Right lobe of liver (tissue), 4 donors: ENCODE measurements around the gene PGC.

Experiments used
- POLR2A ChIP-seq: fragments of 450-650 bp; IDR thresholded peaks from one replicate; pipeline ENCODE4 v1.6.1; 2017; ENCODE audit warnings: antibody characterized with exemption, mild to moderate bottlenecking
- TF ChIP-seq, protein P1 (sequence below), 4 donors: fragments of 200-600 bp in 3 of 4; fragments of 450-650 bp in 1 of 4; IDR thresholded peaks; one replicate each; pipeline versions ENCODE4 v1.5.1 to v1.8.0; 2016 to 2022; ENCODE audit warnings: antibody characterized with exemption in 4 of 4, mild to moderate bottlenecking in 2 of 4
- donor health status: DM: no; HTN: no; CAD: no.
- donor health status: DM: no; HTN: no; CAD: no.
- donor health status: DM: no; HTN: yes; CAD: no.

GRCh38 chr6:41736800-41737555 lies 10.2 kb downstream of the PGC start:
- TF ChIP-seq, protein P1, sequence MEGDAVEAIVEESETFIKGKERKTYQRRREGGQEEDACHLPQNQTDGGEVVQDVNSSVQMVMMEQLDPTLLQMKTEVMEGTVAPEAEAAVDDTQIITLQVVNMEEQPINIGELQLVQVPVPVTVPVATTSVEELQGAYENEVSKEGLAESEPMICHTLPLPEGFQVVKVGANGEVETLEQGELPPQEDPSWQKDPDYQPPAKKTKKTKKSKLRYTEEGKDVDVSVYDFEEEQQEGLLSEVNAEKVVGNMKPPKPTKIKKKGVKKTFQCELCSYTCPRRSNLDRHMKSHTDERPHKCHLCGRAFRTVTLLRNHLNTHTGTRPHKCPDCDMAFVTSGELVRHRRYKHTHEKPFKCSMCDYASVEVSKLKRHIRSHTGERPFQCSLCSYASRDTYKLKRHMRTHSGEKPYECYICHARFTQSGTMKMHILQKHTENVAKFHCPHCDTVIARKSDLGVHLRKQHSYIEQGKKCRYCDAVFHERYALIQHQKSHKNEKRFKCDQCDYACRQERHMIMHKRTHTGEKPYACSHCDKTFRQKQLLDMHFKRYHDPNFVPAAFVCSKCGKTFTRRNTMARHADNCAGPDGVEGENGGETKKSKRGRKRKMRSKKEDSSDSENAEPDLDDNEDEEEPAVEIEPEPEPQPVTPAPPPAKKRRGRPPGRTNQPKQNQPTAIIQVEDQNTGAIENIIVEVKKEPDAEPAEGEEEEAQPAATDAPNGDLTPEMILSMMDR (IDR thresholded peaks at IDR 0.05) = no peak
- no peak for TF ChIP-seq POLR2A
